GM19468 (cell line): ENCODE data around the gene ECHS1.
A peak's percentile ranks its signal among the peaks of the same experiment; 100 is the strongest.
"Not testable (repeated sequence)": the region's sequence is repeated elsewhere in the genome, so short reads cannot be mapped to it uniquely, and the experiment has no call there.

Source experiments
- ATAC-seq: cut with Tn5 transposase; IDR thresholded peaks from one replicate; pipeline ENCODE4 v1.9.1; 2021; ENCODE audit warnings: mild to moderate bottlenecking, moderate library complexity, moderate number of reproducible peaks; ENCODE audit not compliant: unreplicated experiment; ENCODE audit errors: extremely low read depth

ECHS1 gene

DNA sequence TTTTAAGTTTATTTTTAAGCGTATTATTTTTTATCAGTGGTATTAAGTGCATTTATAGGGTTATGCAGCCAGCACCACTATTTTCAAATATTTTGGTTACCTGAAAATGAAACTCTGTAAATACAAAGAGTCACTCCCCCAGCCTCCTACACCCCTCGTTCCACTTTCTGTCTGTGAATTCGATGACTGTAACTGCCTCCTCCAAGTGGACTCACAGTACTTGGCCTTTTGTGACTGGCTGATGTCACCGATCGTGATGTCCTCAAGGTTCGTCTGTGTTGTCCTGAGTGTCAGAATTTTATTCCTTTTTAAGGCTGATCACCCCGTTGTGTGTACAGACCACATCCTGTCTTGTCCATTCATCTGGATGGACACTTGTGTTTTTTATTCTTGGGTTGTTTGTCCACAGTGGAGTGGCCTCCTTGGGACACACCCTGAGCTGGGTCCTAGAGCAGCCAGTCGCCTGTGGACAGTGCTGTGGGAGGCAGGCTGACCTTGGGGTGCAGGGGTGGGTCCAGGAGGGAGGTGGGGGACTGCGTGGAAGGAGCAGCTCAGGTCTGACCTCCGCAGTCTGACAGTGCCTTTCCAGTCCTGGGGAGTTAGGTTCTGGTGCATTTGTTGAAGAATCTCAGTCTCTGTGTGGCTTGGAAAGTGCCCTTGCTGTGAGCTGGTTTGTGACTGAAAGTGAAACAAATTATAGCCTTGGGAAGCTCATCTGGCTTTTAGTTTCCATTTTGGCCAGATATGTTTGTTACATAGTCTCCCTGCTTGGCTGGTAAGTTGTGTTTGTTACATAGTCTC lies 27.7 kb upstream of the ECHS1 start:
- ATAC-seq: peak; percentile 38

DNA sequence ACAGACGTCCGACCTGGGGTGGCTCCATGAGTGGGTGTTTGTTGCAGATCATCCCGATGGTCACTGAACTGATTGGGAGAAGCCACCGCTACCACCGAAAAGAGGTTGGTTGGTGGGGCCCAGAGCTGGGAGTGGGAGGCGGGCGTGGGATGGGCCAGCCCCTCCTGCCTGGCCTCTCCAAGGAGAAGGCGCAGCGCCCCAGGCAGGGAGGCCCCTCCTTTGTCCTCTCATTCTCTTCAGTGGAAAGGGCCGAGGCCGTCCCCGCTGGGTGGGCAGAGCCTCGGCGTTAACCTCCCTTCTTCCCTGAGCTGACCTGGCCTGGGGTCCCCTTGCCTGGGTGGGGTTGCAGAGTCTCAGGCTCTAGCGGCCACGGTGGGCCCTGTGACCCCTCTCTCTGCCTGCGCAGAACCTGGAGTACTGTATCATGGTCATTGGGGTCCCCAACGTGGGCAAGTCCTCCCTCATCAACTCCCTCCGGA lies 26.0 kb upstream of the ECHS1 start:
- no peak for ATAC-seq

- ATAC-seq: no peak
Observed at GRCh38 chr10:133397938-133398337, 24.8 kb upstream of the ECHS1 start.

DNA sequence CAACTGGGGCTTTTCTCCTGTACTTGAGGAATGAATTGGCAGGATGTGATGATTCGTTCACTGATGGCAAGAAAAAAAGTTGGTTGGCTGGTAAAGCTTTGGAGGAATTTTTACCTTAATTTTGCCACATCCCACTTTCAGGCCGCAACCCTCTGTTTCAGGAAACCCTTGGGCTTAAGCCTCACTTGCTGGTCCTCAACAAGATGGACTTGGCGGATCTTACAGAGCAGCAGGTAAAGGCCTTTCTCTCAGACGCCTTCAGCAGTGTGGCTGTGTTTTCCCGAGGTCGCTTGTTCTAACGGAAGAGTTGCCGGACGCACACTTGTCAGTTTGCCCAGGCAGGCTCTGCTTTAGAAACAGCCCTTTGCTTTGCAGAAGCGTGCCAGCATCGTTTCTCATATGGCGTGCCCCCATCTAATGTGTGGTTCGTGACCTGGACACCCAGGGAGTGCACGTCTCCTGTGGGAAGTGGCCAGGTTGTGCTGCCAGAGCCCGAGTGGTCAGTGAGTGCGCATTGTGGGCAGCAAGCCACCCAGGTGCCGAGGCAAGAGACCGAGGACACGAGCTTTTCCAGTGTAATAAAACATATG lies 23.0 kb upstream of the ECHS1 start:
- no peak for ATAC-seq

- no peak for ATAC-seq
Observed at GRCh38 chr10:133394801-133395221, 21.7 kb upstream of the ECHS1 start.

DNA sequence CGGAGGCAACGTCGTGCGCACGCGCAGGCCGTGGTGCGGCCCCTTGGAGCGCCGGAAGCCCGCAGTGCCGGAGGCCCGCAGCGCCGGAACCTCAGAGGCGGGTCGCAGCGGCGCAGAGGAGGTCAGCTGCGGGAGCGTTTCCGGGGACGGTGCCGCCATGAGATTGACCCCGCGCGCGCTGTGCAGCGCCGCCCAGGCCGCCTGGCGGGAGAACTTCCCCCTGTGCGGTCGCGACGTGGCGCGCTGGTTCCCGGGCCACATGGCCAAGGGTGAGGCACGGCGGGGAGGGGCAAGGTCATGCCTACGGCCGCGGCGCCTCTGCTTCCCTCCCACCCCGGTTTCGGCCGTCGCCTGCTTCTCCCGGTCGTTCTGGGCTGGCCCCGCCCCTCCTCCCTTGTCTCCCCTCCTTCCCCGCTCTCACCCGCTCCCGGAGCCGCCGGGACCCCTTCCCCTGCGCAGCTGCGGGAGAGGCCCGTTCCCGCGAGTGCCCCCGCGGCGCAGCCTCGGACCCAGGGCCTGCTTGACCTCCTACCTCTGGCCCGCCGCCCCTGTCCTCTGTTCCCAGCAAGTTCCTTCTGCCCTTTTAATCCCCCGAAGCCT lies 21.0 kb upstream of the ECHS1 start, which contains the start of gene MTG1:
MTG1 (plus strand) TSS at position 94 of the 600 bp plus-strand sequence; CDS start at position 158, 64 bp downstream.
- ATAC-seq: peak; percentile 71

GRCh38 chr10:133393401-133394063 lies 20.4 kb upstream of the ECHS1 start:
- ATAC-seq: no peak

- no peak for ATAC-seq
Observed at GRCh38 chr10:133391761-133392518, 18.8 kb upstream of the ECHS1 start.

DNA sequence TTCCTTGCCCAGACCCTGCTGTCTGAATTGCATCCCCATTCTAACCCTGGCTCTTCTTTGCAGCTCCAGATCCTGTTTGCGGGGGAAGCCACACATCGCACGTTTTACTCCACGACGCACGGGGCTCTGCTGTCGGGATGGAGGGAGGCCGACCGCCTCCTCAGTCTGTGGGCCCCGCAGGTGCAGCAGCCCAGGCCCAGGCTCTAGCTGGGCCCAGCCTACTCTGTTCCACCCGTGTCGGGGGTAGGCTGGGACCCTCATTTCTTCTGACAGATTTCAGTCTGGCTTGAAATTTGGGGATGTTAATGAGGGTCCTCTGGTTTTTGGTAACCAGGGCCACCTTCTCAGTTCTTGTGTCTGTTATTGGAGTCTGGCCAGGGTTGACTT lies 18.1 kb upstream of the ECHS1 start:
- ATAC-seq: no peak

- ATAC-seq: no peak
Observed at GRCh38 chr10:133390597-133391248, 17.6 kb upstream of the ECHS1 start.

- peak; percentile 90 for ATAC-seq
Observed at GRCh38 chr10:133388973-133389818, 16.0 kb upstream of the ECHS1 start.

- ATAC-seq: no peak
Observed at GRCh38 chr10:133388236-133388972, 15.2 kb upstream of the ECHS1 start.

GRCh38 chr10:133386951-133387350 lies 13.8 kb upstream of the ECHS1 start:
- not testable (repeated sequence) for ATAC-seq

DNA sequence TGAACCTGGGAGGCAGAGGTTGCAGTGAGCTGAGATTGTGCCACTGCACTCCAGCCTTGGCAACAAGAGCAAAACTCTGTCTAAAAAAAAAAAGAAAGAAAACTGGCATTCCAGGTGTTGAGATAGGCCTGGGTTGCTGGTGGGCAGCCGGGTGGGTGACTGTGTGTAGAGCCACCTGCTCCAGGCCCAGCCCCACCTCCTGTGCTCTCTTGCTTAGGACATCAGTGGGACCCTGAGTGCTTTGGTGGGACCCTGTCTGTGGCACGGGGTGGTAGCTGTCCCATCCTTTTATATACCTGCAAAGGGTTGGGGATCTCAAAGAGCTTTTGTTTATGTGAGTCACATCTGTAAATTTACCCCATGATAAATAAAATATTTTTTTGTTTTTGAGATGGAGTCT lies 12.1 kb upstream of the ECHS1 start:
- ATAC-seq: no peak

GRCh38 chr10:133384071-133384470 lies 10.9 kb upstream of the ECHS1 start:
- ATAC-seq: no peak

GRCh38 chr10:133383551-133383950 lies 10.4 kb upstream of the ECHS1 start:
- ATAC-seq: no peak

GRCh38 chr10:133381036-133381435 lies 7.9 kb upstream of the ECHS1 start:
- no peak for ATAC-seq
